Measurements from ENCODE around the gene HS6ST1.
A peak's percentile ranks its signal among the peaks of the same experiment; 100 is the strongest.

HS6ST1 gene

DNA sequence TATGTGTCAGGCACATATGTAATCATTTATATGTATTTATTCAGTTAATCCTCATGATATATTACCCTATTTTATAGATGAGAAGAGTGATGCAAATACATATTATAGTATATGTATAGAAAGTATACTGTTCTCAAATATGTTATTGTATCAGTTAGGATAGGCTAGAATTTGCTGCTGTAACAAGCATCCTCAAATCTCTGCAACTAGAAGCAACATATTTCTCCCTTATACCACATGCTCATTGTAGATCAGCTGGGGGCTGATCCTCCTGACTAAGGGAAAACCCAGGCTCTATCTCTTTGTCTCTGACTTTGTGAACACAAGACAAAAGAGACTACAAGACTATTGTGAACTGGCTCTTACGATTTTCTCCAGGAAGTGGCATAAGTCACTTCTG is 24.8 kb upstream of the HS6ST1 start:
- DNase-seq (ENCODE audit: low read depth), result no peak
- no peak overlapping the region for H3K4me3 ChIP-seq (replicated peaks; ENCODE audit: low read depth, low read length)
- TF ChIP-seq, protein P1, sequence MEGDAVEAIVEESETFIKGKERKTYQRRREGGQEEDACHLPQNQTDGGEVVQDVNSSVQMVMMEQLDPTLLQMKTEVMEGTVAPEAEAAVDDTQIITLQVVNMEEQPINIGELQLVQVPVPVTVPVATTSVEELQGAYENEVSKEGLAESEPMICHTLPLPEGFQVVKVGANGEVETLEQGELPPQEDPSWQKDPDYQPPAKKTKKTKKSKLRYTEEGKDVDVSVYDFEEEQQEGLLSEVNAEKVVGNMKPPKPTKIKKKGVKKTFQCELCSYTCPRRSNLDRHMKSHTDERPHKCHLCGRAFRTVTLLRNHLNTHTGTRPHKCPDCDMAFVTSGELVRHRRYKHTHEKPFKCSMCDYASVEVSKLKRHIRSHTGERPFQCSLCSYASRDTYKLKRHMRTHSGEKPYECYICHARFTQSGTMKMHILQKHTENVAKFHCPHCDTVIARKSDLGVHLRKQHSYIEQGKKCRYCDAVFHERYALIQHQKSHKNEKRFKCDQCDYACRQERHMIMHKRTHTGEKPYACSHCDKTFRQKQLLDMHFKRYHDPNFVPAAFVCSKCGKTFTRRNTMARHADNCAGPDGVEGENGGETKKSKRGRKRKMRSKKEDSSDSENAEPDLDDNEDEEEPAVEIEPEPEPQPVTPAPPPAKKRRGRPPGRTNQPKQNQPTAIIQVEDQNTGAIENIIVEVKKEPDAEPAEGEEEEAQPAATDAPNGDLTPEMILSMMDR (IDR thresholded peaks at IDR 0.05; ENCODE audit: low read length, missing control alignments), result no peak

DNA sequence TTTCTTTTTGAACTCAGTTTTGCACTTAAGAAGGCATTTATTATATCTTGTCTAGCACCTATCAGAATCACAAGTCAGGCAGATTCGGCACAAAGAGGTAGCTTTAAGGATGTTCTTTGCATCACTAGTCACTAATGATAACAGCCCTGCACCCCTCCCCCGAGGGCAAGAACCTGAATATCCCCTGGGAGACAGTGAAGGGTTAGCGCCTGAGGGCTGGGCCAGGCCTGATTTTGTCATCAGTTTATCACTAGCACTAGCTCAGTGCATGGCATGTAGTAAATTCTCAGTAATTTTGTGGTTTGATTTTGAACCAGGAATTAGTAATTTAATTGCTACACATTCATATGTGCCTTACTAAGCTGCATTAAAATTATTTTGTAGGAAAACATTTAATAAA is 23.9 kb upstream of the HS6ST1 start:
- no peak overlapping the region for H3K4me3 ChIP-seq (replicated peaks; ENCODE audit: low read depth, low read length)
- TF ChIP-seq, protein P1 (IDR thresholded peaks at IDR 0.05; ENCODE audit: low read length, missing control alignments), result no peak
- DNase-seq (ENCODE audit: low read depth), result no peak

DNA sequence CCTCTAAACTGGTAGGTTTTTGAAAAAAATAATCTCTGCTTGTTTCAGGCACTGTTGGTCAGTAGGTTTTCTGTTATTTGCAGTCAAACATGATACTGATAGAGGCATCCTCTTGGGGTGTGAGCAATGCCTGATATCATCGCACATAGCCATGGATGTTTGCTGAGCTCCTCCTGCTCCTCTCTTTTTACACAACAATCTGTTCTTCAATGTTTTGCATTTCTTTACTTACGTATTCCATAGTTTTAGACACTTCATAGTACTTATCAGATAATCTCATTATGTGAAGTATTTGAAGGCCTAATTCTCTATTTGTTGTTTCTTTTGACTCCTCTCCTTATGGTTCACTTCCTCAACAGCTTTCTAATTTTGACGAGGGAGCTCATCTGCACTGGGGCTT is 23.0 kb upstream of the HS6ST1 start:
- no peak overlapping the region for H3K4me3 ChIP-seq (replicated peaks; ENCODE audit: low read depth, low read length)
- DNase-seq (ENCODE audit: low read depth), result no peak
- TF ChIP-seq, protein P1 (IDR thresholded peaks at IDR 0.05; ENCODE audit: low read length, missing control alignments), result no peak

DNA sequence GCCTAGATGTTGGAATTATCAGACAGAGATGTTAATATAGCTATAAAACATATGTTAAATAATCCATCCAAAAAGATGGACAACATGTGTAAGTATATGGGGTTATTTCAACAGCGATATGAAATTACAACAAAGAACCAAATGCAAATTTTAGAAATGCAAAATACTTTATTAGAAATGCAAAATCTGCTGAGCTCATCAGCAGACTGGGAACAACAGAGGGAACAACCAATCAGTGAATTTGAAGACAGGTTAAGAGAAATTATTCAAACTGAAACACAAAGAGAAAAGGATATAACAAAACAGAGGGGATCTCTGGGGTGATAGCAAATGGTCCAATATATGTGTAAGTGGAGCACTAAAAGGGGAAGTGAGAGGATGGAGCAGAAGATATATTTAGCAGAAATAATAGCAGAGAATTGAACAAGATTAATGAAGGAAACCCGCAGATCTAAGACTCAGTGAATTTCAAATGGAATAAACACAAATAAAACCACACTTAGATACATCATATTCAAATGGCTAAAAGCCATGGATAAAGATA is 13.5 kb upstream of the HS6ST1 start:
- DNase-seq (ENCODE audit: low read depth), result no peak
- H3K4me3 ChIP-seq (replicated peaks; ENCODE audit: low read depth, low read length), result no peak overlapping the region
- TF ChIP-seq, protein P1 (IDR thresholded peaks at IDR 0.05; ENCODE audit: low read length, missing control alignments), result no peak

DNA sequence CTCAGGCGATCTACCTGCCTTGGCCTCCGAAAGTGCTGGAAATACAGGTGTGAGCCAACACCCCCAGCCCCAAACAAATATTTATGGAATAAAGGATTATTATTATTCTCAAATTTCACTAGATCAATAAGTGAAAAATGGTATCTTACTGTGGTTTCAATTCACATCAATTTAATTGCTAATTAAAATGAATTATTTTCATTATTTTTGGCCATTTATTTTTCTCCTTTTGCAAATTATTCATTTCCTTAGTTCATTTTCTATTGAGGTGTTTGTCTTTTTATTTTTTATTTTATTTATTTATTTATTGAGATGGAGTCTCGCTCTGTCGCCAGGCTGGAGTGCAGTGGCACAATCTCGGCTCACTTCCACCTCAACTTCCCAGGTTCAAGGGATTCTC is 11.9 kb upstream of the HS6ST1 start:
- DNase-seq (ENCODE audit: low read depth), result no peak
- TF ChIP-seq, protein P1 (IDR thresholded peaks at IDR 0.05; ENCODE audit: low read length, missing control alignments), result no peak

DNA sequence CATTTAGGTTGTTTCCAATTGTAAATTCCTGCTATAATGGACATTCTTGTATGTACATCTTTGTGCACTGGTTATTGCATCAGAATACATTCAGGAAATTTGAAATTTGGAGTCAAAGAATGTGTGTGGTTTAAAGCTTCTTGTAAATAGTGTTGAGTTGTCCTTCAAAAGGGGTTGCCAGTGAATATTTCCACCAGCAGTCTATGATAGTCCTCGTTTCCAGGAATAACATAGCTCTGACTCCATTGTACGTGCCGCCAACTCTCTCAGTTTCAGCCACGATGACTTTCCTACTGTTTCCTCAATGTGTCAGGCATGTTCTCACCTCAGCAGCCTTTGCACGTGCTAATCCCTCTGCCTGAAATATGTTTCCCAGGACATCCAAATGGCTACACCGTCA is 10.9 kb upstream of the HS6ST1 start:
- H3K4me3 ChIP-seq (replicated peaks; ENCODE audit: low read depth, low read length), result no peak overlapping the region
- peak; percentile 33 for DNase-seq (ENCODE audit: low read depth)
- TF ChIP-seq, protein P1 (IDR thresholded peaks at IDR 0.05; ENCODE audit: low read length, missing control alignments), result no peak

More for the DNA sequence above, 11.9 kb upstream of the HS6ST1 start:
- H3K4me3 ChIP-seq (replicated peaks; ENCODE audit: low read depth, low read length), result no peak overlapping the region

Measured in fibroblast of pulmonary artery (primary cell).